GM21381 (cell line): ENCODE data around the gene FDX1.

ENCODE experiments used
- ATAC-seq: cut with Tn5 transposase; IDR thresholded peaks from one replicate; pipeline ENCODE4 v1.9.1; 2021; ENCODE audit warnings: mild to moderate bottlenecking, moderate library complexity; ENCODE audit not compliant: unreplicated experiment

Gene FDX1

DNA sequence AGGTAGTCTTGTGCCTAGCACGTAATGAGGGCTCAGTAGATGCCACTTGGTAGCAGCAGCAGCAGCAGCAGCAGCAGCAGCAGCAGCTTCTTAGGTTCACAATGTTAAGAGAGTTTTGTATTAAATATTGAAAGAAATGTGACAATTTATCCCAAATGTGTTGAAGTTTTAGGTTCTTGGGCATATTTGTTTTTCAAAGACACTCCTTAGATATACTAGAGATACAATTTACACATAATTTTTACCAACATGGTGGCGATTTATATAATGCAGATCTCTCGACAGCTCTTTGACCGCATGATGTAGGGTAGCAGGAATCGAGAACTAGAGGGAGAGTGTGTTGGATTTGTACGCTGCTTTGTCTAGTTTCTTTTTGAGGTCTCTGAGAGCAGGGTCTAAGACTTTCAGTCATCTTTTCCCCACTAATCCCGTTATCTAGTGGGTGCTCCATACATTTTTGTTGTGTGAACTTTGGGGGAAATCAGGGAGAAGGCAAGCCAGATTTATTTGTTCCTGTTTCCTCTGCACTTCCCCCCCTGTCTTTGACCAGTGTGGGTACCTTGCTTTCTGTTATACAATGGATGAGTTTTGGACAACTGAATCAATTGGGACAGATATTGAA lies 1.4 kb downstream of the FDX1 start:
- peak; percentile 25 for ATAC-seq

DNA sequence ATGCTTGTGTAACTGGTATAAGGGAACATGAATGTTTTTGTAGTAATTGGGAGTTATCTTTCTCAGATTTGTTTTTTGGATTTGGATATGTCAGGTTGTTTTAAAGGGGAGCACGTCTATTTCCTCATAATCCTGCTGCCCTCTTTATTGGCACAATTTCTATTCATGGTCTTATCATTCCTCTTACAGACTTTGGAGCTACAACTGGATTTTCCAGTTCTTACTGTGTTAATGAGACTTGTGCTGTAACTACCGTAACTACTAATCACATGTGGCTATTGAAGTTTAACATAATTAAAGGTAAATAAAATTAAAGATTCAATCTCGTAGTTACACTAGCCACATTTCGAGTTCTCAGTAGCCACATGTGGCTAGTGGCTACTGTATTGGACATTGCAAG lies 1.9 kb downstream of the FDX1 start:
- ATAC-seq: no peak

DNA sequence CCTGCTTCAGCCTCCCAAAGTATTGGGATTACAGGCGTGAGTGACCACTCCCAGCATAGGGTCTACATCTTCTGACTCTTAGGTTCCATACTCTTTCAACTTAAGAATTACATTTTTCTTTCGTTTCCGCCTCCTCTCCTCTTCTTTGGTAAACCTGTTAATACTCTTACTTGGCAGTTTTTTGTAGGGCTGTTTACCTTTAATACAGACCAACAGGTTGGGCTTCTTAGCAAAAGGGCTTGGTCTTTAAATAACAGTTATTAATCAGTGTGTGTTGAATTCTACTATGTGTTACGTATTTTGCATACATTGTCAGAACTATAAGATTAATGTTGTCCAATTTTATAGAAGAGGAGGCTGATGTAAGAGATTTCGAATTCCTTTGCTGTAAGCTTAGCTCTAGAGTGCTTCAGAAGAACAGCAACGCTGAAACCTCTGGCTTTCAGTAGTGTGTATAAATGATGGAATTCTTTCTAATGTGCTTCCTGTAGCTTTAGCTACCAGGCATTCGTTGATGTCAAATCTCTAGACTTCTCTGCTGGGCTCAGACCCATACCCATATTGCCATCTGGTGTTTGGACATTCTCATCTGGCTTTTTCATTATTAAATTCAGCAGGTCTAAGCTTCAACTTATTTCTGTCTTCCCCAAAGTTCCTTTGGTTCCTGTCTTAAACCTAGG lies 3.1 kb downstream of the FDX1 start:
- ATAC-seq: no peak

DNA sequence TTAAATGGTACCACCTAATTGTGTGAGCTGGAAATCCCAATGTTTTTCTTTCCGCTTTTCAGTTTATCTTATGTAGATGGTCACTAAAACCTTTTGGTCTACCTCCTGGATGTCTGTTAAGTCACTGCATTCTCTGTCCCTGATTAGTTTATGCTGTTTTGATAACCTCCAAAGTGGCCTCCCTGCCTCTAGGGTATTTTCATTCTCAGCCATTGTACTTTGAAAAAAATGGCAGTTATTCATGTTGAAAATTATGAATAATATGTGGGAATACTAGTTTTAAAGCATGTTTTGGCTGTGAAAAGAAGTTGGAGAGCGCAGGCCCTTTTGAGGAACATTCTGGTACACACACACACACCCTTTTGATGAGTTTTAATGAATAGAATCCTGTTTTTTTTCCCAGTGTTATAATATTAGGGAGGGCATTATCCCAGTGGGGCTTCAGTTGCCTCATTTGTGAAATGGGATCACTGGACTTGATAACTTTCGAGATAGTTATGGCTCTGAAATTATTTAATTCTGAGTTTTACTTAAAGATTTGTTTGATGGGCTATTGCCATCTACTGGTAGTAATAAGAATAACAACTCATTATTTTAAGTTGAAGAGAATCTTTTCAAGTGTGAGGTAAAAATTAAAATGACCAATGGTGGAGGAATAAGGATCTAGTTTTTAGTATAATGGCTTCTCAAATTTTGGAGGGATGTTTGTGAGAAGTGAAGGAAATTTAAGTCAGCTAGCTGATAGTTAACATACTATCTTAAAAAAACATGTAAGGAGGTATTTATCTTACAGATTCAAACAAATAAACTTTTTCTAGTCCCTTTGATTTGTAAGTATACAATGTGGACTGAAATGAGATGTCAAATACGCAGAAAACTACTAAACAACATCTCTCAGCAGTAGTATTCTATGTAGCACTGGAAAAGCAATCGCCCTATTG lies 3.9 kb downstream of the FDX1 start:
- ATAC-seq: no peak

DNA sequence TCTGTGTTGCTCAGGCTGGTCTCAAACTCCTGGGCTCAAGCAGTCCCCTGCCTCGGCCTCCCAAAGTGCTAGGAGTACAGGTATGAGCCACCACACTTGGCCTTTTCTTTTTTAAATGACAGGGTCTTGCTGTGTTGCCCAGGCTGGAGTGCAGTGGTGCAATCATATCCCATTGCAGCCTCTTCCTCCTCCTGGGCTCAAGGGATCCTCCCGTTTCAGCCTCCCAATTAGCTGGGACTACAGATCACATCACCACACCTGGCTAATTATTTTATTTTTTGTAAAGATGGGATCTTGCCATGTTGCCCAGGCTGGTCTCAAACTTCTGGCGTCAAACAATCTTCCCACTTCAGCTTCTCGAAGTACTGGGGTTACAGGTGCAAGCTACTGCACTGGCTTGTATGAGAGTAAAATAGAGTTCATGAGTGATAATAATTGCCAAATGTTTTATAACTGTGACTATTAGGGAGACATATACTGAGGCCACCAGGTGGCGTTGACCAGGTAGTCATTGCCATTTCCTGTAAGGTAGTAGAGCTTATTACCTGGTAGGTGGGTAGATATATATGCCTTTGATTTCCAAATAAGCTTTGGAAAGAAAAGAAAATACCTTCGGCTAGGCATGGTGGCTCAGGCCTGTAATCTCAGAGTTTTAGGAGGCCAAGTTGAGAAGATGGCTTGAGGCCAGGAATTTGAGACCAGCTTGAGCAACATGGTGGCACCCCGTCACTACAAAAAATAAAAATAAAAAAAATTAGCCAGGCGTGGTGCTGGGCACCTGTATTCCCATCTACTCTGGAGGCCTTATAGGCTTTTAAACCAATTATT lies 5.4 kb downstream of the FDX1 start:
- peak; percentile 21 for ATAC-seq

DNA sequence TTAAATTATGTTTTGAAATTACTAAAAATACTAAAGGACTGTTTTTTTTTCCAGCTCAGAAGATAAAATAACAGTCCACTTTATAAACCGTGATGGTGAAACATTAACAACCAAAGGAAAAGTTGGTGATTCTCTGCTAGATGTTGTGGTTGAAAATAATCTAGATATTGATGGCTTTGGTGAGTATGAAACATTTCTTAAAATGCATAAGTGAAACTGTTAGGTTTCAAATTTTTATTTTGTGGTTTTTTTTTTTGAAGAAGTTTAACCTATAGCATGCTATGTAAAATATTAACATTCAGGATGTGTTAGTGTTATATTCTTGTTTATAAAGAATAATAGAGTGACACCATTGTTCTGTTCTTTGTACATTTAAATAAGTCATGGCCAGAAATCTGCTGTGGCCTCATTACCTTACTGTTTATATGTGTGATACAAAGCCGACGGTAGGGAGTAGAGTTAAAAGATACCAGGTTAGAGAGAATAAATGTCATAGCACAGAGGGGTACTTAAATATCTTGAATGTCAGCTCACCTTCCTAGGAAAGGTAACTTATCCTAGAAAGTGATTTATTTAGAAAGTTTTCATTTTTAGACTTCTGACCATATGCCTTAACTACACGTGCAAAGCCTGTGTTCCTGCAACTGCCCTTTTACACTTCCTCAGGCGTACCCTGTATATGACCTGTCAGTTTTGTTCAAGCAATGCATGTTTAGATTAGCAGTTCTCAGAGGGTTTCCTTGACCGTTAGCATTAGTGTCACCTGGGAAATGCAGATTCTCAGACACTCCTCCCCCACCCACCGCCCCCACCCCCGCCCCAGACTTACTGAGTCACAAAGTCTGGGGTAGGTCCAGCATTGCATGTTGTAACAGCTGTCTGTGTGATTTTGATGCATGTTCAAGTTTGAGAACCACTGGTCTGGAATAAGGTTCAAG lies 6.3 kb downstream of the FDX1 start:
- peak; percentile 50 for ATAC-seq

DNA sequence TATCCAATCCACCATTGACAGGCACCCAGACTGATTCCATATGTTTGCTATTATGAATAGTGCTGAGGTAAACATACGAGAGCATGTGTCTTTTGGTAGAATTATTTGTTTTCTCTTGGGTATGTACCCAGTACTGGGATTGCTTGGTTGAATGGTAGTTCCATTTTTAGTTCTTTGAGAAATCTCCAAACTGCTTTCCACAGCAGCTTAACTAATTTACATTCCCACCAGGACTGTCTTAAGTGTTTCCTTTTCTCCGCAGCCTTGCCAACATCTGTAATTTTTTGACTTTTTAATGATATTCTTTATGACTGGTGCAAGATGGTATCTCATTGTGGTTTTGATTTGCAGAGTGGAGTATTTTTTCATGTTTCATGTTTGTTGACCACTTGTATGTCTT lies 8.3 kb downstream of the FDX1 start:
- no peak for ATAC-seq

DNA sequence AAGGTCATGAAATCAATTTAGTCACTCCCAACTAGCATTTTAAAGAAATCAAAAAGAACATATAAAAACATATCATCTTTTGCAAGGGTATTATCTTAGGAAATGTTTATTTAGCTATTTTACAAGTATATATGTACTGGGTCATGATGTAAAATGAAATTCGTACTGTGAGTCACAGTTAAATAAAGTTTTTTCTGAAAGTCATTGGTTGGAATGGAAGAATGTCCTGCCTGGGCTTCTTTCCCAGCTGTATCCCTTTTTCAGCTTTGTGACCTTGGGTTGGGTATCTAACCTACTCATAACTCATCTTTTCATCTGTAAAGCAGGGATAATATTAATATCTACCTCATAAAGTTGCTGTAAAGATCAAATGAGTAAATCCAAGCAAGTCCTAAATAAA lies 15.7 kb downstream of the FDX1 start:
- no peak for ATAC-seq

DNA sequence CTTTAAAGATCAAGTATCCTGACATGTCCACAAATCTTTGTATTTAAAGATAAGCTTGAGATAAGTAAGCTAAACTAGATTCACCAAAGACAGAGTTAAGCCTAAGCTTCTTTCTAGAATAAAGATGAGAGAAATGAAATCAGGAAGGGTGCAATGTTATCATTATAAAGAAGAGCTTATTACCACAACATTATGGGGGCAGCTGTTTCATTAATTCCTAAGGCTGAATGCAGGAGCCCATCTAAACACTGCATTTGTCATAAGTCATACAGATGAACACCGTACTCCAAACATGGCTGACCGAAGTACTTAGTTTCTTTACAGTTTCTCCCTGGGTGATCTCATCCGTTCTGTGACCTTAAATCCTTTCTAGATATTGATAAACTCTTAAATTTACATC lies 16.3 kb downstream of the FDX1 start:
- no peak for ATAC-seq

DNA sequence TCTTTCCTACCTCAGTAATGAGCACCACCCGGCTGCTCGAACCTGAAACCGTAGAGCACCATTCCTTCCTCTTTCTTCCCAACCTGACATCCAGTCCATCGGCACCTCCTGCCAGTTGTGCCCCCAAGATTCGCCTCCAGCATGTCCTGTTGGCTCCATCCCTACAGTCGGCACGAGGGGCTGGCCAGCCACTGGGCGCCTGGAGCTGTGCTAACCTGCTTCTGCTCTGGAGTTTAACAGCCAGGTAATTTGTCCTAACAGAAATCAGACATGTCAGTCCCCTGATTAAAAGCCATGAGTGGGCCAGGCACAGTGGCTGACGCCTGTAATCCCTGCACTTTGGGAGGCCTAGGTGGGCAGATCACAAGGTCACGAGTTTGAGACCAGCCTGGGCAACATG lies 16.8 kb downstream of the FDX1 start:
- ATAC-seq: no peak

DNA sequence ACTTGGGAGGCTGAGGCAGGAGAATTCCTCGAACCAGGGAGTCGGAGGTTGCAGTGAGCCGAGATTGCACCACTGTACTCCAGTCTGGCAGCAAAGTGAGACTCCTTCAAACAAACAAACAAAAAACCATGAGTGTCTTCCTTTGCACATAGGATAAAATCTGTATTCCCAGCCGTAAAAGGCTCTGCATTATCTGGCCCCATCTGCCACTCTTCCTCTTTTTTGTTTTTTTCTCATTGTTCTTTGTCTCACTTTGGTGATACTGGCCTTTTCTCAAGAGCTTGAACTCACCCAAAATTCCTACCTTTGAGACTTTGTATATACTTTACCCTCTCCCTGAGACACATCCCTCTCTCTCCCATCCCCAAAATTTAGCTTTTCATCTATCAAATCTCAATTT lies 17.6 kb downstream of the FDX1 start:
- no peak for ATAC-seq

DNA sequence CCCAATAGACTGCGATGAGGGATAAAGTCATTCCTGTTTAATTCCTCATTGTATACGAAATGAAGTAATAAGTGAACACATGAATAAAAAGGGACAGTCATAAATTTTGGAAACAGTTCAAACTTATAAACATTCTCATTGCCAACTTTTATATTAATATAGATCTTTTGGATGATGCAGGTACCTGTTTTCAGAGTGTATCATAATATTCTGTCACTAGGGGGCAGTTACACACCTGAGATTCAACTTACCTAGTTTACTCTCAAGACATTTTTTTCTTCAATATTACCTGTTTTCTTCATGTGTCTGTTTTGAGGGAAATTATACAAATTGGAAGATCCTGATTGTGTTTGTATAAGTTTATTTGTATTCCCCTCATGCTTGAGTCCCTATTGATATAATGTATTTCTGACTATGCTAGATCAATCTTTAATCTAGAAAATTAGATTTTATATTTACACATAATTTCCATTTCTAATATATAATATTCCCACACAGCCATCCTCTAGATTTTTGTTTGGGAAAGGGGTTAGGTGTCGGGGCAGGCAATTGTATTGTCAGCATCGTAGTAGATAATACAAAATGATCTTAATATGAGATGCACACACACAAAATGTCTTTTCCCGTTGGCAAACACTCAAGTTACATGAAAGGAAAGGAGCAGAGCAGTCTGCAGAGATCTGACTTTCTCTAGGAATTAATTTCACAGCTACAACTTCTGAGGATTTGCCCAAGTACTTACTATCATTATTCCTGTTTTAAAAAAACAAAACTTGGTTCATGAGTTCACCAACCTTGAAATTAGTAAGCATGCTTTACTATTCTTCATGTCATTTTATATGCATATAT lies 18.4 kb downstream of the FDX1 start:
- ATAC-seq: no peak

DNA sequence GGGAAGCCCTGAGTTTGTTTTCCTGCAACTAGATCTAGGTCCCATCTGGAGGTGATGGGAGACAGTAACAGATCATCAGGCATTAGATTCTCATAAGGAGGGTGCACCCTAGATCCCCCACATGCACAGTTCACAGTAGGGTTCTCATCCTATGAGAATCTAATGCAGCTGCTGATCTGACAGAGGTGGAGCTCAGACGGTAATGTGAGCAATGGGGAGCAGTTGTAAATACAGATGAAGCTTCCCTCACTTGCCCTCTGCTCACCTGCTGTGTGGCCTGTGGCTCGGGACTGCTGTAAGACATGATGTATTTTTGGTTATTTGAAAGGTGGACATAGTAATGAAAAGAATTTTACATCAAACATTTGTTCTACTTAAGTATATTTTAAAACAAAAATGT lies 20.5 kb downstream of the FDX1 start:
- no peak for ATAC-seq

DNA sequence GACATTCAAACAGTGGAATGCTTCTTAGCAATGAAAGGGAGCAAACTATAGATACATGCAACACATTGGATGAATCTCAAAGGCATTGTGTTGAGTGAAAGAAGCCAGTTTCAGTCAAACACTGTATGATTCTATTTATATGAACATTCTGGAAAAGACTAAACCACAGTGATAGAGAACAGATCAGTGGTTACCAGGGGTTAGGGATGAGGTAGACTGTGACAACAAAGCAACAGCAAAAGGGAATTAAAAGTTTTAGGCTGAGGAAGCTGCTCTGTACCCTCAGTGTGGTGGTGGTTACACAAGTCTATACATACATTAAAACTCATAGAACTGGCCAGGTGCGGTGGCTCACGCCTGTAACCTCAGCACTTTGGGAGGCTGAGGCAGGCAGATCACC lies 23.0 kb downstream of the FDX1 start:
- no peak for ATAC-seq

DNA sequence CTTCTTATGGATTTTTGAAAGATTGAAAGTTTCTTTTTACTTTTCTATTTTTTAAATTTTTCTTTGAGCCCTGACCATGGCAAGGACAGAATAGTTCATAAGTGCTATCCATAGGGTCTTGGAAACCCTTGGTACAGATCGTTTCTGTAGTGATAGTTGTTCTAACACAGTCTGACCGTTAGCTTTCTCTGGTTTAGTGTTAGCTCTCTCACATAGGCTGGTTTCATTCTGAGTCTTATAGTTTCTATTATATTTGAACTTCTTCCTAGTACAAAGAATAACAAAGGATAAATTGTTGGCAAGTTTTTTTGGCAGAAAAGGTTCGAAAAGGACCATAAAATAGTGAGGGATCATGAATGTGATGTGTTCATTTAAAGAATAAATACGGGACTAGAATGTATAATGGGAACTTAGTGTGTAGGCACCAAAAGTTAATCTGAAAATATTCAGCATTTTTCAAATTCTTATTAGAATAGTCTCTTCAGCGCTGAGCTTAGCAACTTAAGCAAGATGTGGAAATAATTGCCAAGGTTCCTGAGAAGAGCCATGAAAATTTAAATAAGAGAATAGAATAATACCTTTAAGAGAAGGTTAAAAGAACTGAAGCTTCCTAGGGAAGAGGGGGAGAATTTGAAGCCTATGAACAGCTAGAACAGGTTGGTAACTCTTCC lies 24.1 kb downstream of the FDX1 start:
- peak; percentile 78 for ATAC-seq

DNA sequence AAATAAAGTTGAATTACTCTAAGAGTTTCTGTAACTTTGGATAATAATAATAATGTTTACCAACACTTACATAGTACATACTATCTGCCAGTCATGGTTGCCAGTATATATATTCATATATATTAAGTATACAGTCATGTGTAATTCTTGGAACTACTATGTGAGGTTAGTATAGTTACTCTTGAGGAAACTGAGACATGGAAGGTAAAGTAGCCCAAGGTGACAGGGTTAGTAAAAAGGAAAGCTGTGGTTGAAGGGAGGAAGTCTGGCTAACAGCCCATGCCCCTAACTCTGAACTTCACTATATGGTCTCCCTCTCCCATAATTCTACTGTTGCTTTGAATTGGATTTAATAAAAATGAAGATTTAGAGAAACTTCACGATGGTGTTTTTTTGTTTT lies 24.9 kb downstream of the FDX1 start:
- ATAC-seq: peak; percentile 39

DNA sequence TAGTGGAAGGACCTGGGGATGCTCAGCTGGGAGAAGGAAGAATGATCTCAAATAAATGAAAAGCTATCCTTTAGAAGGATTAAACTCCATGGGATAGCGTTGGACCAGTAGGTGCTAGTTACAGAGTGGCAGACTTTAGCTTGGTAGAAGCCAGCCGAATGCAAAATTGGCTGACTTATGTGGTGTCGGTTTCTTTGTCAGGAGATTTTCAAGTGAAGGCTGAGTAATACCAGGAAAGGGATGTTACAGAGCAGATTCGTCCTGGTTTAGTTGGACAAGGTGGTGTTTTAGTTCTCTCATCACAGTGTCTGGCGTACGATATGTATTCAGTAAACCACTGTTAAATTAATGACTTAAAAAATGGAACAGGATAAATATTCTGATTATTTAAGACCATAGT lies 26.0 kb downstream of the FDX1 start:
- ATAC-seq: peak; percentile 55

DNA sequence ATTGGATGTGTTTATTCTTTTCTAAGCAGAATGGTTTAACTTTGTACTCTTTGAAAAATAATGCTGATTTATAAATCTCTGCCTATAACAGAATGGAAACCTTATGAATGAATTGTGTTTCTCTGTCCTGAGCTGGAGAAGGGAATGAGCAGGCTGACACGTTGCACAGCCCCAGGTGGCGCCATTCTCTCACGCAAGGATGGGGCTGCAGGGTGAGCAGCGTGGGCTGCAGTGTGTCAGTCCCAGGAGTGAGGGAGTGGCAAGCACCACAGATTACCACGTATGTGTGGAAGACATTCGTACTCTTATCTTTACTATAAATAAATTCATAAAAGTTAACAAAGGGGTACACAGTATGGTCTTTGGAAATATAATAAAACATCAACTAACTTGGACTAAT lies 33.4 kb downstream of the FDX1 start:
- ATAC-seq: no peak
